ENCODE results near the gene TRMT61A. TPM values are rescaled to one million over a fixed set of nuclear protein-coding genes. Genes with fewer than 3 reads are reported as not detected.

TRMT61A gene
- total RNA-seq, 2 donors from 2014 or later = 8.2 to 8.3 TPM

- no peaks in the 10 kb centered on the region for H3K9me3 ChIP-seq (ENCODE audit: control insufficient read depth, low read length, poor library complexity, severe bottlenecking)
- peak overlapping the region; percentile 71 for H3K27ac Mint-ChIP-seq
- H3K27me3 Mint-ChIP-seq = no peaks in the 10 kb centered on the region
- no peaks in the 10 kb centered on the region for H3K36me3 Mint-ChIP-seq (ENCODE audit: low read depth)
- H3K4me3 Mint-ChIP-seq = peak overlapping the region; percentile 58
- peaks cover 32% of the 10 kb centered on the region for H3K4me1 Mint-ChIP-seq
- DNase-seq (no peak), ATAC-seq (no peak)
These were observed 2.6 kb downstream of the TRMT61A start for GRCh38 chr14:103531421-103532215.

- H3K27ac Mint-ChIP-seq = no peak overlapping the region
- H3K27me3 Mint-ChIP-seq = no peaks in the 10 kb centered on the region
- no peak for ATAC-seq
- H3K4me1 Mint-ChIP-seq = peaks cover 27% of the 10 kb centered on the region
- no peak for DNase-seq
- no peaks in the 10 kb centered on the region for H3K9me3 ChIP-seq (ENCODE audit: control insufficient read depth, low read length, poor library complexity, severe bottlenecking)
- peak overlapping the region; percentile 58 for H3K4me3 Mint-ChIP-seq
- no peaks in the 10 kb centered on the region for H3K36me3 Mint-ChIP-seq (ENCODE audit: low read depth)
These were observed 3.5 kb downstream of the TRMT61A start for GRCh38 chr14:103532216-103533136.

DNA sequence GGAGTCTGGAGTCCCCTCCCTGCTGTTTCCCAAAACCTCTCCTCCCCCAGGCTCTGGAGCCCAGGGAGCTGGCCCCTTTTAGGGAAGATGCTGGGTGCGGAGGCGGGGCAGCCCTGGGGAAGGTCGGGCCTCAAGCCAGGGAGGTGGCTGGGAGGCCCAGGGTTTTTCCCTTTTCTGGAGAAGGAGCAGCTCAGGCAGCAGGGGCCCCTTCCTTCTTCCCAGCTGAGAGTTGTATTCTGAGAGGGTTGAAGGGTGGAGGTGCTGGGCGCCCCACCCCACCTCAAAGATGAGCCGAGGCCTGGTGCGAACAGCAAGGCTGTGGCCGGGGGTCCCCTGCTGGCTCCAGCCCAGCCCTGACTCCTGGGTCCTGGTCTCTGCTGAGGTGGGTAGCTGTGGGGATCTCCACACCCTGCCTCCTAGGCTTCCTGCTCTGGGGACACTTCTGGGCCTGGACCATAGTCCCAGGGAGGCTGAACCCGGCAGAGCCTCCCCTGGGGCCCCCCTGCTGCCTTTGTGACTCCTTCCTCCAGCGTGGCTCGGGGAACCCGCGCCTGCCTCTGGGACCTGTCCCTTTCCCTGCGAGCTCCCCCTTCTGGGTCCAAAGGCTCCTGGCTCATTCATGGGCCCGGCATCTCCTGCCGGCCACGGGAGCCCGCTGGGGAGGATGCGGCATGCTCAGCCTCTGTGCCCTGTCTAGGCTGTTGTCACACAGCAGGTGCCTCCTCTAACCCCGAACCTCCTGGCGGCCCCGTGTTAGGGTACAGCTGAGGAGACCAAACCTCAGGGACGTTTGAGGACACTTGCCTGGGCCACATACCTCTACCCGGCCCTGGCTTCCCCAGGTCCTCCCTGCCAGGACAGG lies 4.4 kb downstream of the TRMT61A start:
- no peaks in the 10 kb centered on the region for H3K36me3 Mint-ChIP-seq (ENCODE audit: low read depth)
- no peaks in the 10 kb centered on the region for H3K27me3 Mint-ChIP-seq
- no peak overlapping the region for H3K27ac Mint-ChIP-seq
- ATAC-seq (no peak), DNase-seq (no peak)
- H3K4me1 Mint-ChIP-seq = peaks cover 23% of the 10 kb centered on the region
- H3K4me3 Mint-ChIP-seq = no peak overlapping the region
- no peaks in the 10 kb centered on the region for H3K9me3 ChIP-seq (ENCODE audit: control insufficient read depth, low read length, poor library complexity, severe bottlenecking)

- Mint-ChIP-seq H3K4me1 (peaks cover 20% of the 10 kb centered on the region), H3K4me3 (no peak overlapping the region), H3K36me3 (ENCODE audit: low read depth) (no peaks in the 10 kb centered on the region), H3K27me3 (no peaks in the 10 kb centered on the region), H3K27ac (no peak overlapping the region)
- DNase-seq = no peak
- no peak for ATAC-seq
- H3K9me3 ChIP-seq (ENCODE audit: control insufficient read depth, low read length, poor library complexity, severe bottlenecking) = no peaks in the 10 kb centered on the region
These were observed 5.1 kb downstream of the TRMT61A start for GRCh38 chr14:103533999-103534575.

GRCh38 chr14:103534576-103535061 lies 5.6 kb downstream of the TRMT61A start:
- H3K9me3 ChIP-seq (ENCODE audit: control insufficient read depth, low read length, poor library complexity, severe bottlenecking) = no peaks in the 10 kb centered on the region
- peaks cover 20% of the 10 kb centered on the region for H3K4me1 Mint-ChIP-seq
- no peaks in the 10 kb centered on the region for H3K27me3 Mint-ChIP-seq
- ATAC-seq = no peak
- DNase-seq = no peak
- H3K36me3 Mint-ChIP-seq (ENCODE audit: low read depth) = no peaks in the 10 kb centered on the region
- H3K4me3 Mint-ChIP-seq = no peak overlapping the region
- no peak overlapping the region for H3K27ac Mint-ChIP-seq

GRCh38 chr14:103535081-103535890 lies 6.3 kb downstream of the TRMT61A start:
- no peak overlapping the region for H3K4me3 Mint-ChIP-seq
- H3K27ac Mint-ChIP-seq = no peak overlapping the region
- DNase-seq = no peak
- no peaks in the 10 kb centered on the region for H3K9me3 ChIP-seq (ENCODE audit: control insufficient read depth, low read length, poor library complexity, severe bottlenecking)
- no peaks in the 10 kb centered on the region for H3K27me3 Mint-ChIP-seq
- ATAC-seq = no peak
- no peaks in the 10 kb centered on the region for H3K36me3 Mint-ChIP-seq (ENCODE audit: low read depth)
- H3K4me1 Mint-ChIP-seq = peaks cover 14% of the 10 kb centered on the region

GRCh38 chr14:103535891-103536565 lies 7.0 kb downstream of the TRMT61A start:
- Mint-ChIP-seq H3K27ac (no peak overlapping the region), H3K36me3 (ENCODE audit: low read depth) (no peaks in the 10 kb centered on the region)

DNA sequence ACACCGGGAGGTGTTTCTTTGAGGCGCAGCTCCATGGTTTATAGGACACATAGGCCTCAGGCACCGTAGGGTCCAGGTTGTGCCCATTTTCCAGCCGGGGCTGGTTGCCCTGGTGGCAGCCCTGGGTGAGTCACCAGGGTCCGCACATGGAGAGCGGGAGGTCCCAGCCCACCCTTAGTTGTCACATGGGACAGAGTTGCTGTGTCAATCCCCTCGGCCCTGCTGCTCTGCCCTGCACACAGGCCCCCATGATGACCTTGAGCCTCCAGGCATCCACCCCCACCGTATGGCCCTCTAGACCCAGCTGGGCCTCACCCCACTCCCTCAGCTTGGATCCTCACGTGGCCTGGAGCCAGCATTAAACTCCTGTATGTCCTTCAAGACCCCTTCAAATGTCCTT lies 7.7 kb downstream of the TRMT61A start:
- Mint-ChIP-seq H3K36me3 (ENCODE audit: low read depth) (no peaks in the 10 kb centered on the region), H3K27me3 (no peaks in the 10 kb centered on the region), H3K4me3 (no peak overlapping the region), H3K27ac (no peak overlapping the region), H3K4me1 (peaks cover 4% of the 10 kb centered on the region)
- H3K9me3 ChIP-seq (ENCODE audit: control insufficient read depth, low read length, poor library complexity, severe bottlenecking) = no peaks in the 10 kb centered on the region
- DNase-seq (no peak), ATAC-seq (no peak)

More at GRCh38 chr14:103535891-103536565, 7.0 kb downstream of the TRMT61A start:
- no peak for ATAC-seq
- no peaks in the 10 kb centered on the region for H3K27me3 Mint-ChIP-seq
- no peak for DNase-seq
- H3K9me3 ChIP-seq (ENCODE audit: control insufficient read depth, low read length, poor library complexity, severe bottlenecking) = no peaks in the 10 kb centered on the region
- peak overlapping the region; percentile 7 for H3K4me3 Mint-ChIP-seq
- H3K4me1 Mint-ChIP-seq = peaks cover 9% of the 10 kb centered on the region

DNA sequence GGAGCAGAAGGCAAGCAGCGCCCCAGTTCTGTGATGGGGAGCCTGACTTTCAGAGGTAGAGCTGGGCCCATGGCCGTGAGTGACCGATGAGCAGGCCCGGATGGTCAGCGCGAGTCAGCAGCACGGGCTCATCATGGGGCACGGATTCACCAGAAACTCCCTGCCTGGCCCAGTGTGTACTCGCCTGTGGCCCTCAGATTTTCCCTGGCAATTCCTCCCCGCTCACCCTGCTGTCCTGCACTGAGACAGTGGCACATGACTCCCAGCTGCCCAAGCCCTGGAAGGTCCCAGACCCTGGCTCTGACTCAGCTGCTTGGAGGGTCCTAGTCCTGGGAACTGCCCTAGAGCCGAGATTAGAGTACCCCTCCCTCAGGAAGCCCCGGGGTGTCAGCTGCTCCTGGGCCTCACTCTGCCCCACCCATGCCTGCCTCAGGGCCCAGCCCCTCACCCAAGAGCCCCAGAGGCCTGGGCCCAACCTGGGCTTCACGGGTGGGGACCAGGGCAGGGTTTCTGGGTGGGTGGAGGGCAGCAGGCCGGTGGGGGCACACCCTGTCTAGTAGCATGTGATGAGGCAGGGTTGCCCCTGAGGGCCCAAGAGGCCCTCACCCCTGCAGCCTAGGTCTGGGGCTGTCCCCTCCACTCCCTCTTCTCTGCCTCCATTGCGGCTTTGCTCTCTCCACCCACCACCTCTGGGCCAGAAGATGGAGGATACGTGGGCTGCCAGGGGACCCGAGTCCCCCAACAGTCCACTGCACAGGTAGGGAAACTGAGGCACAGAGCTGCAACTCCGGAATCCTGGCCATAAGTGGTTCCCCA lies 8.4 kb downstream of the TRMT61A start:
- ATAC-seq (no peak), DNase-seq (no peak)
- H3K9me3 ChIP-seq (ENCODE audit: control insufficient read depth, low read length, poor library complexity, severe bottlenecking) = no peaks in the 10 kb centered on the region
- Mint-ChIP-seq H3K27ac (no peak overlapping the region), H3K27me3 (no peaks in the 10 kb centered on the region), H3K4me3 (no peak overlapping the region), H3K36me3 (ENCODE audit: low read depth) (no peaks in the 10 kb centered on the region), H3K4me1 (peaks cover 4% of the 10 kb centered on the region)

DNA sequence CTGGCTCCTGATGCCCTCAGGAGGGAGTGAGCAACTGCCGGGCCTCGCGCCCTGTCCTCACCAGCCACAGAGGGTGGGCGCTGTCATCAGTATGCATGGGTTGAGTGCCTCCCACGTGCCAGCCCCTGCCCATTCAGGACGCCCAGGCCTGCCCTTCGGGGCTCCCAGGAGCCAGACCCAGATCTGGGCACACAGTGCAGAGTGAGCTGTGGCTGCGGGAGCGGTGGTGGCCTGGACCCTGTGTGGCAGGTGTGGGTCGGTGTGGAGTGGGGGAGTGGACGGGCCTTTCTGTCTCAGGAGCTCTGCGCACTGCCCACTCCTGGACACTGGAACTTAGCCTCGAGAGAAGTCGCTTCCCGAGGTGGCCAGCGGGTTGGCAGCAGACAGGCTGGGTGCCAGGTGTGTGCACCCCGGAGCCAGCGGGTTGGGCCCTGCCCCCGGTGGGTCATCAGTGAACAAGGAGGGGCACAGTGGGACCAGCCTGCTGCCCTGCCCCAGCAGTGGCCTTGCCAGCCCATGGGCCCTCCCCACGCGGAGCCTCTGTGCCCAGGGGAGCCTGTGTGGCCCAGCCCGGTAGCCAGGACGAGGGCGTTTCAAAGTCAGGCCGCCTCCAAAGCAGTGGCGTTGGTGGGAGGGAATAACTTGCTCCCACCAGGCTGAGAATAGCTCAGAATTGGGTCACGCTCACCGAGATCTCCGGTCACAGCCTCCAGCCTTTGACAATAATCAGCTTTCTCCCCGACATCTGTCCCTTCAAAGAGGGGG lies 9.5 kb downstream of the TRMT61A start:
- peaks cover 4% of the 10 kb centered on the region for H3K4me1 Mint-ChIP-seq
- no peaks in the 10 kb centered on the region for H3K36me3 Mint-ChIP-seq (ENCODE audit: low read depth)
- no peaks in the 10 kb centered on the region for H3K27me3 Mint-ChIP-seq
- H3K27ac Mint-ChIP-seq = no peak overlapping the region
- H3K9me3 ChIP-seq (ENCODE audit: control insufficient read depth, low read length, poor library complexity, severe bottlenecking) = no peaks in the 10 kb centered on the region
- H3K4me3 Mint-ChIP-seq = no peak overlapping the region
- ATAC-seq = no peak
- DNase-seq = no peak

Measured in T-helper 17 cell (primary cell).